Esophagus squamous epithelium (tissue), 4 donors: ENCODE measurements around the gene PARD3.

ENCODE experiments used
- POLR2A ChIP-seq, 4 donors: fragments of 450-650 bp; IDR thresholded peaks; one replicate each; pipeline ENCODE4 v1.6.1; 2017; ENCODE audit warnings: antibody characterized with exemption in 4 of 4, mild to moderate bottlenecking in 4 of 4, moderate library complexity in 3 of 4
- TF ChIP-seq, protein P1 (sequence below), 6 experiments: fragments of 450-650 bp in 4 of 6; fragments of 200-600 bp in 2 of 6; sonication (generic) in 2 of 6; IDR thresholded peaks; one replicate each; pipeline ENCODE4 v1.5.1; 2016 to 2019; ENCODE audit warnings: antibody characterized with exemption in 6 of 6, mild to moderate bottlenecking in 4 of 6, moderate library complexity in 4 of 6

- TF ChIP-seq, protein P1, sequence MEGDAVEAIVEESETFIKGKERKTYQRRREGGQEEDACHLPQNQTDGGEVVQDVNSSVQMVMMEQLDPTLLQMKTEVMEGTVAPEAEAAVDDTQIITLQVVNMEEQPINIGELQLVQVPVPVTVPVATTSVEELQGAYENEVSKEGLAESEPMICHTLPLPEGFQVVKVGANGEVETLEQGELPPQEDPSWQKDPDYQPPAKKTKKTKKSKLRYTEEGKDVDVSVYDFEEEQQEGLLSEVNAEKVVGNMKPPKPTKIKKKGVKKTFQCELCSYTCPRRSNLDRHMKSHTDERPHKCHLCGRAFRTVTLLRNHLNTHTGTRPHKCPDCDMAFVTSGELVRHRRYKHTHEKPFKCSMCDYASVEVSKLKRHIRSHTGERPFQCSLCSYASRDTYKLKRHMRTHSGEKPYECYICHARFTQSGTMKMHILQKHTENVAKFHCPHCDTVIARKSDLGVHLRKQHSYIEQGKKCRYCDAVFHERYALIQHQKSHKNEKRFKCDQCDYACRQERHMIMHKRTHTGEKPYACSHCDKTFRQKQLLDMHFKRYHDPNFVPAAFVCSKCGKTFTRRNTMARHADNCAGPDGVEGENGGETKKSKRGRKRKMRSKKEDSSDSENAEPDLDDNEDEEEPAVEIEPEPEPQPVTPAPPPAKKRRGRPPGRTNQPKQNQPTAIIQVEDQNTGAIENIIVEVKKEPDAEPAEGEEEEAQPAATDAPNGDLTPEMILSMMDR (IDR thresholded peaks at IDR 0.05) = no peak
- no peak for TF ChIP-seq POLR2A (IDR thresholded peaks at IDR 0.05)
Observed at GRCh38 chr10:34320265-34320664, 494.8 kb downstream of the PARD3 start.
